ENCODE results near the gene RIMS1. TPM values are rescaled to one million over a fixed set of nuclear protein-coding genes. Genes with fewer than 3 reads are reported as not detected.

RIMS1 gene
- total RNA-seq, 1 donor from 2014 or later: 2.2 TPM

DNA sequence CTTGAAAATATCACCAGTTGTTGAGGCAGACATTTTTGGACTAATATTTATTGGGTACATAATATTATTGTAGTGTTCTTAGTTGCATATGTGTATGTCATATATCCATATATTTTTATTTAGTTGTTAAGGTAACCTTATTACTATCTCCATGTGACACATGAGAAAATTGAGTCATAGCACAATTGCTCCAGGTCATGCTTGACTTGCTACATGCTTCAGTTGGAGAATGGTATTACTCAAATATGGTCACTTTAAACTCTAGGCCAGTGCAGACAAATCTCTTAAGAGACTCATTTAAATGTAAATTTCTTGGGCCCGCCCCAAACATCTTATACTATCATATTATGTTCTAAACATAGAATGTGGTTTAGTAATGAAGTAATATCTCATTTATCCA is 246.1 kb downstream of the RIMS1 start:
- FAIRE-seq: no peak
- no peak overlapping the region for H3K27ac Mint-ChIP-seq (ENCODE audit: unreplicated experiment)
- Histone ChIP-seq H3K4me1 (ENCODE audit: insufficient read depth, low read length) (peaks cover 6% of the 10 kb centered on the region), H3K27ac (ENCODE audit: low read depth, low read length) (no peak overlapping the region), H4K20me1 (ENCODE audit: insufficient read depth, low read length) (no peaks in the 10 kb centered on the region), H3K9ac (ENCODE audit: low read length) (no peak overlapping the region), H3K79me2 (ENCODE audit: insufficient read depth, low read length) (no peaks in the 10 kb centered on the region), H2AFZ (ENCODE audit: low read depth, low read length) (no peak overlapping the region), H3K36me3 (ENCODE audit: insufficient read depth, low read length) (no peaks in the 10 kb centered on the region), H3K4me2 (ENCODE audit: low read length) (no peak overlapping the region), H3K27me3 (ENCODE audit: insufficient read depth, low read length) (no peaks in the 10 kb centered on the region), H3K9me3 (ENCODE audit: insufficient read depth, low read depth, low read length) (no peaks in the 10 kb centered on the region), H3K4me3 (ENCODE audit: insufficient read depth, low read depth, low read length) (no peak overlapping the region)
- no peak for DNase-seq (ENCODE audit: low read depth)
- no peaks in the 10 kb centered on the region for H3K9me3 Mint-ChIP-seq (ENCODE audit: unreplicated experiment)
- TF ChIP-seq CTCF (IDR thresholded peaks at IDR 0.05; ENCODE audit: insufficient read depth, low read depth, low read length) (no peak), EZH2 (IDR thresholded peaks at IDR 0.05; ENCODE audit: insufficient read depth, low read length) (no peak)
- H3K4me1 Mint-ChIP-seq (ENCODE audit: low read depth, unreplicated experiment): no peaks in the 10 kb centered on the region
- no peaks in the 10 kb centered on the region for H3K27me3 Mint-ChIP-seq (ENCODE audit: low read depth, unreplicated experiment)
- no peaks in the 10 kb centered on the region for H3K36me3 Mint-ChIP-seq (ENCODE audit: low read depth, unreplicated experiment)
- no peak overlapping the region for H3K4me3 Mint-ChIP-seq (ENCODE audit: unreplicated experiment)

DNA sequence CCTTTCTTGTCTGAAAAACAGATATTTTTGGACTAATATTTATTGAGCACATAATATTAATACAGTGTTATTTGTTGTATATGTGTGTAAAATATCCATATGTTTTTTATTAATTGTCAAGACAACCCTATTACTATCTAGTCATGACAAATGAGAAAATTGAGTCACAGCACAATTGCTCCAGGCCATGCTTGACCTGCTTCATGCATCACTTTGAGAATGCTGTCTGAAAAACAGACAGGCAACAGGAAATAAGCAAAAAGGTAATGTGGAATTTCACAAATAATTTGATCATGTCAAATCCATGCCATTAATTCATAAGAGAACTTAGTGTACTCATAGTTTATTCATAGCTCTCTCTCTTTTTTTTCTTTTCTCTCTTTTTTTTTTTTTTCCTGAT is 246.5 kb downstream of the RIMS1 start:
- Histone ChIP-seq H3K9ac (ENCODE audit: low read length) (no peak overlapping the region), H3K36me3 (ENCODE audit: insufficient read depth, low read length) (no peaks in the 10 kb centered on the region), H3K27ac (ENCODE audit: low read depth, low read length) (no peak overlapping the region), H3K27me3 (ENCODE audit: insufficient read depth, low read length) (no peaks in the 10 kb centered on the region), H2AFZ (ENCODE audit: low read depth, low read length) (no peak overlapping the region), H4K20me1 (ENCODE audit: insufficient read depth, low read length) (no peaks in the 10 kb centered on the region), H3K9me3 (ENCODE audit: insufficient read depth, low read depth, low read length) (no peaks in the 10 kb centered on the region), H3K79me2 (ENCODE audit: insufficient read depth, low read length) (no peaks in the 10 kb centered on the region), H3K4me2 (ENCODE audit: low read length) (no peak overlapping the region), H3K4me3 (ENCODE audit: insufficient read depth, low read depth, low read length) (no peak overlapping the region), H3K4me1 (ENCODE audit: insufficient read depth, low read length) (peaks cover 6% of the 10 kb centered on the region)
- Mint-ChIP-seq H3K27me3 (ENCODE audit: low read depth, unreplicated experiment) (no peaks in the 10 kb centered on the region), H3K4me1 (ENCODE audit: low read depth, unreplicated experiment) (no peaks in the 10 kb centered on the region), H3K36me3 (ENCODE audit: low read depth, unreplicated experiment) (no peaks in the 10 kb centered on the region), H3K9me3 (ENCODE audit: unreplicated experiment) (no peaks in the 10 kb centered on the region), H3K4me3 (ENCODE audit: unreplicated experiment) (no peak overlapping the region), H3K27ac (ENCODE audit: unreplicated experiment) (no peak overlapping the region)
- no peak for DNase-seq (ENCODE audit: low read depth)
- no peak for FAIRE-seq
- TF ChIP-seq EZH2 (IDR thresholded peaks at IDR 0.05; ENCODE audit: insufficient read depth, low read length) (no peak), CTCF (IDR thresholded peaks at IDR 0.05; ENCODE audit: insufficient read depth, low read depth, low read length) (no peak)

GRCh38 chr6:72133324-72133723 is 247.0 kb downstream of the RIMS1 start:
- DNase-seq (ENCODE audit: low read depth): no peak
- Histone ChIP-seq H3K27me3 (ENCODE audit: insufficient read depth, low read length) (no peaks in the 10 kb centered on the region), H3K79me2 (ENCODE audit: insufficient read depth, low read length) (no peaks in the 10 kb centered on the region), H3K9me3 (ENCODE audit: insufficient read depth, low read depth, low read length) (no peaks in the 10 kb centered on the region), H3K9ac (ENCODE audit: low read length) (no peak overlapping the region), H3K4me2 (ENCODE audit: low read length) (no peak overlapping the region), H3K4me3 (ENCODE audit: insufficient read depth, low read depth, low read length) (no peak overlapping the region), H3K4me1 (ENCODE audit: insufficient read depth, low read length) (peaks cover 6% of the 10 kb centered on the region), H3K27ac (ENCODE audit: low read depth, low read length) (no peak overlapping the region), H4K20me1 (ENCODE audit: insufficient read depth, low read length) (no peaks in the 10 kb centered on the region), H2AFZ (ENCODE audit: low read depth, low read length) (no peak overlapping the region), H3K36me3 (ENCODE audit: insufficient read depth, low read length) (no peaks in the 10 kb centered on the region)
- no peaks in the 10 kb centered on the region for H3K27me3 Mint-ChIP-seq (ENCODE audit: low read depth, unreplicated experiment)
- H3K9me3 Mint-ChIP-seq (ENCODE audit: unreplicated experiment): no peaks in the 10 kb centered on the region
- no peaks in the 10 kb centered on the region for H3K36me3 Mint-ChIP-seq (ENCODE audit: low read depth, unreplicated experiment)
- H3K4me3 Mint-ChIP-seq (ENCODE audit: unreplicated experiment): no peak overlapping the region
- TF ChIP-seq CTCF (IDR thresholded peaks at IDR 0.05; ENCODE audit: insufficient read depth, low read depth, low read length): no peak
- TF ChIP-seq EZH2 (IDR thresholded peaks at IDR 0.05; ENCODE audit: insufficient read depth, low read length): no peak
- FAIRE-seq: no peak
- no peak overlapping the region for H3K27ac Mint-ChIP-seq (ENCODE audit: unreplicated experiment)
- H3K4me1 Mint-ChIP-seq (ENCODE audit: low read depth, unreplicated experiment): no peaks in the 10 kb centered on the region

Data from astrocyte (in vitro differentiated cells and primary cell).